Islet precursor cell (in vitro differentiated cells): Measurements from ENCODE around the gene CAGE1.
A peak's percentile ranks its signal among the peaks of the same experiment; 100 is the strongest.
"Not testable (repeated sequence)": the region's sequence is repeated elsewhere in the genome, so short reads cannot be mapped to it uniquely, and the experiment has no call there.

Experiments
- DNase-seq: peaks from one replicate; pipeline ENCODE4 v3.0.0-alpha.2; 2018

Gene CAGE1

DNA sequence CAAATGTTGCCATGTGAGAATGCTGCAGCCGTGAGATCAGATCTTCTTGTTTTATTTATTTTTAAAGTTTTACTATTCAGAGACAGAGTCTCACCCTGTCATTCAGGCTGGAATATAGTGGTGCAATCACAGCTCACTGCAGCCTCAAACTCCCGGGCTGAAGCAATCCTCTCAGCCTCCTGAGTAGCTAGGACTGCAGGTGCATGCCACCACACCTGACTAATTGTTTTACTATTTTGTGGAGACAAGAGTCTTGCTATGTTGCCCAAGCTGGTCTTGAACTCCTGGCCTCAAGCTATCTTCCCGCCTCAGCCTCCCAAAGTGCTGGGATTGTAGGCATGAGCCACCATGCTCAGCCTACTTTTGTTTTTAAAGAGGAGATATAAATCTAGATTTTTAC lies 54.0 kb downstream of the CAGE1 start:
- no peak for DNase-seq

DNA sequence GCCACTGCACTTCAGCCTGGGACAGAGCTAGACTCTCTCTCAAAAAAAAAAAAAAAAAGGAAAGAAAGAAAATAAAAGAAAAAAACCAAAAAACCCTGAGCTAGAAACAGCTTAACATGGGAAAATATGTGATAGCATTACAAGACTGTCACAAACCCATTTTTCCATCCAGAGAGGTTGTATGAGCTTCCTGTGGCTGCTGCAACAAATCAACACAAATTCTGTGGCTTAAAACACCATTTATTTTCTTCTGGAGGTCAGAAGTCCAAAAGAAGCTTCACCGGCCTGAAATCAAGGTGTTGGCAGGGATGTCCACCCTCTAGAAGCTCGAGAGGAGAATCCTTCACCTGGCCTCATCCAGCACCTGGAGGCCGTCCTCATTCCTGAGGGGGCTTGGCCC lies 54.9 kb downstream of the CAGE1 start:
- DNase-seq = no peak

DNA sequence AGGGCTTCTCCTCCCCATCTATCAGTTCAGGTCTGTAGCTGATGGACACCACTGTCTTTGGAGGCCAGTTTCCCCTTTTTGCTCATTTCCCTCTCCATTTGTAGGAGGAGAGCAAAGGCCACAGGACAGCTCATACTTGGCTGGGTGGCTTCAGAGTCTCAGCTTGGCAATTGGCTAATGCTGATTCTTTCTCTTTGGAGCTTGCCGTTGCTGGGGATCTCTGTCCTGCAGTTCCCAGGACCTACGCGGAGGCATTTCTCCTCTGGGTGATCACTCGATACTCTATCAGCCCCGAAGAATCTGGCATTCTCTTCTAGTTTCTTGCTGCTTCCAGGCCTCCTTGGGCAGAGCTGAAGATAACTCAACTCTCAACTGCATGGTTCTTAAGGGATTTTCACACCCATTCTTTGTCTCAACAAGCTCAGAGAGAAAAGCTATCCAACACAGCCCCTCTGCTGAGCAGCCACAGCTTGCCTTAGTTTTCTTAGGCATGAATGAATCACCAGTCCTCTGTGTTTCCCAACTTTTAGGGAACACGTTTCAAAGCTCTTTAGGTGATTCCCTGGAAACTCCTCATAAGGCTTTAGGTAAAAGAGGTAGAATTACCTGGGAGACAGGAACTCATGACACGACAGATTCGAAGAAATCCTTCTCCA lies 57.3 kb downstream of the CAGE1 start:
- no peak for DNase-seq

DNA sequence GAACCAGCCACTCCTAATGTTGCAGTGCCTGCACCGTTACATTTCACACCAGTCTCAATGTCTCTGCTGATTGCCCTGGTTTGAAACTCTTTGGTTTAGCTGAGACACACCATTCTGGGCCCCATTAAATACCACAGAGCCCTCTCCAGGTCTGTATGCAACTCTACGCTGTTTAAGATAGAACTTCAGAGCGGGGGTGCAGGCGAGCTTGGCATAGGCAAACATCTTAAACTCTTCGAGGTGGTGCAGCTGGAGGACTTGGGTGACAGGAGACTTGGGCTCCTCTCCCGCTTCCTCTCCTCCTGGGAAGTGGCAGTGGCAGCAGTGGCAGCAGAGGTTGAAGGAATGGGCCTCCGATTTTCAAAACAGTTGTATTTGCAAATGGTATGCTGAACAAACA lies 58.1 kb downstream of the CAGE1 start:
- DNase-seq = no peak

DNA sequence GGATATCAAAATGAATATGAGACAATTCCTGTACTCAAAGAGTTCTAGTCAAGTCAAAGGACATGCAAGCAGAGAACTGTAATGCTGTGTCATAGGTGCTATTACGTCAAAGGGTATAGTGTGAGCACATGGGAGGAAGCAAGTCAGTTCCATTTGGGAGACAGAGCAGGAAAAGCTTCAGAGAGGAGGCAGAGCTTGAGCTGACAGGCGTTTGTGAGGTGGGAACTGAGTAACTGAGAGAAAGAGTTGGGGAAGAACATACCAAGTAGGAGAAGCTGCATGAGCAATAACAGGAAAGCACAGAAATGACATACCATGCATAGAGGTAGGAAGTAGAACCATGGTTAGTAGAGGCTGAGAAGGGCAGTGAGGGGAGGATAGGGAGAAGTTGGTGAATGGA lies 61.3 kb downstream of the CAGE1 start:
- DNase-seq = no peak

DNA sequence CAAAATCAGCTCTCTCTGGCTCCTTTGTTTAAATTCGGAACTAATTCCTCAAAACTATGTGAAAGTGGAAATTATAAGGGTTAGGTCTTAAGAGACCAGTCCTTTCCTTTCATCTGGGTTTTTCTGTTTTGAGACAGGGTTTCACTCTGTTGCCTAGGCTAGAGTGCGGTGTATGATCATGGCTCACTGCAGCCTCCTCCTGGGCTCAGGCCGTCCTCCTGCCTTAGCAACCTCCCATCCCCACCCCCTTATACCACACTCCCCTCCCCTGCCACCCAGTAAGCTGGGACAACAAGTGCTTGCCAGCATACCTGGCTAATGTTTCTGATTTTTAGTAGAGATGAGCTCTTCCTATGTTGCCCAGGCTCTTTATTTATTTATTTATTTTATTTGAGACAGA lies 63.8 kb downstream of the CAGE1 start:
- DNase-seq = no peak

DNA sequence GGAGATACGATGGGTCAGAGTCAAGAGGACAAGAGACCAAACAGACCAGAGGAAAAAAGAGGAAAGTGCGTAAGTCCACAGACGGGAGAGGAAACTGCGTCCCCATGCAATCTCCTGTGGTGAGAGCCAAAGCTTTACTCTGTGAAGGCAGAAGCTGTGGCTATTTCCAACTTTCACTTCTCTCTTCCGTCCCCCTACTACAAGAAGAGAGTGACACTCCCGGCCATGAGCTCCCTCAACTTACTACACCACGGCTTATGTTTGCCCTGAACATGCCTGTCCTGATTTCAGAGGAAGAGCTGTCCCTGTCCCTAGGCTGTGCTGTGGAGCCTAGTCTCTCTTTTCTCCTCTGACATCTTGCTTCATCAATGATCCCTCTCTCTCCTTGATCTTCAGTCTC lies 65.0 kb downstream of the CAGE1 start:
- DNase-seq = no peak

DNA sequence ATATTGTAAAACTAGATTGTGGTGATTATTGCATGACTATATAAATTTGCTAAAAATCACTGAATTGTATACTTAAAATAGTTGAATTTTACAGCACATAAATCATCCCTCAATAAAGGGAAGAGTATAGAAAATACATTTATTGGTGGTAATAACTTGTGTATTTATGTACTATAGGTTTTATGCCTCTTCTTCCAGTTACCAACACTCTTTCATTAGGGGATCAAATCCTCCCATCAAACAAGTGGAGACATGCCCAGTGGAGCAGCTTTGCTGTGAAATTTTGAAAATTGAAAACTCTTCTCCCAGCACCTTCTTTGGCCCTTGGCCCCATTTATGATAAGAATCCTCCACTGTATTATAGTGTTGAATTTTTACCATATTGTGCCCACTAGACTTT lies 66.5 kb downstream of the CAGE1 start:
- no peak for DNase-seq

DNA sequence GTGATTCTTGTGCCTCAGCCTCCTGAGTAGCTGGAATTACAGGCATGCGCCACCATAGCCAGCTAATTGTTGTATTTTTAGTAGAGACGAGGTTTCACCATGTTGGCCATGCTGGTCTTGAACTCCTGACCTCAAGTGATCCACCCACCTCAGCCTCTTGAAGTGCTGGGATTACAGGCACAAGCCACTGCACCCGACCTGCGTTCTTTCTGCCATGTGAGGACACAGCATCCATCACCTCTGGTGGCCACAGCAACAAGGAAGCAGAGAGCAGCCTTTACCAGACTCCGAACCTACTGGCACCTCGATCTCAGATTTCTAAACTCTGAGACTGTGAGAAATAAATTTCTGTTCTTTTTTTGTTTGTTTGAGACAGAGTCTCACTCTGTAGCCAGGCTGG lies 67.7 kb downstream of the CAGE1 start:
- not testable (repeated sequence) for DNase-seq

DNA sequence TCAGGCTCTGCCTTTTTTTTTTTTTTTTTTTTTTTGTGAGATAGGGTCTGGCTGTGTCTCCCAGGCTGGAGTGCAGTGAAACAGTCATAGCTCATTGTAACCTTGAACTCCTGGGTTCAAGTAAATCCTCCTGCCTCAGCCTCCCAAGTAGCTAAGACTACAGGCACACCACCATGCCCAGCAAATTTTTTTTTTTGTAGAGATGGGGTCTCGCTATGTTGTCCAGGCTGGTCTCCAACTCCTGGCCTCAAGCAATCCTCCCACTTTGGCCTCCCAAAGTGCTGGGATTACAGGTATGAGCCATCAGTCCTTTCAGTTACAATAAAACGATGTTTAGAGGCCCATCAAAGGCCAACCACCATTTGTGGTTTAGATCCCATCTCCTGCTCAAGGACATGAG lies 70.1 kb downstream of the CAGE1 start:
- DNase-seq = not testable (repeated sequence)

DNA sequence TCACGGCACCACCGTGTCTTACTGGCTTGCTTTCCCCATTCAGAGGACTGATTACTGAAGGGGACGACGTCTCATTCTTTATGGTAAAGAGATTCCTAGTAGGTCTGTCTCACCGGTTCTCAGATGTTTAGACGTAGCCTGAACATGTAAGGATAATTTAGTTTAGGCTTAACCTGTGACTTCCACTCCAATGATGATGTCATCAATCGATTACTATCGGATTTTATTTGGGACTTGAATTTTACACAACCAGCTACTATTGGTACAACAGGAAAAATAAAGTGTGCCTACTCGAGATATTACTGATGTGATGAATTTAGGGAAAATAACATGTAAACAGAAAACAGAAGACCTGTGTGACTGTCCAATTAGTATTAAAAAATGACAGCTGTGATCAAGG lies 72.0 kb downstream of the CAGE1 start:
- no peak for DNase-seq

DNA sequence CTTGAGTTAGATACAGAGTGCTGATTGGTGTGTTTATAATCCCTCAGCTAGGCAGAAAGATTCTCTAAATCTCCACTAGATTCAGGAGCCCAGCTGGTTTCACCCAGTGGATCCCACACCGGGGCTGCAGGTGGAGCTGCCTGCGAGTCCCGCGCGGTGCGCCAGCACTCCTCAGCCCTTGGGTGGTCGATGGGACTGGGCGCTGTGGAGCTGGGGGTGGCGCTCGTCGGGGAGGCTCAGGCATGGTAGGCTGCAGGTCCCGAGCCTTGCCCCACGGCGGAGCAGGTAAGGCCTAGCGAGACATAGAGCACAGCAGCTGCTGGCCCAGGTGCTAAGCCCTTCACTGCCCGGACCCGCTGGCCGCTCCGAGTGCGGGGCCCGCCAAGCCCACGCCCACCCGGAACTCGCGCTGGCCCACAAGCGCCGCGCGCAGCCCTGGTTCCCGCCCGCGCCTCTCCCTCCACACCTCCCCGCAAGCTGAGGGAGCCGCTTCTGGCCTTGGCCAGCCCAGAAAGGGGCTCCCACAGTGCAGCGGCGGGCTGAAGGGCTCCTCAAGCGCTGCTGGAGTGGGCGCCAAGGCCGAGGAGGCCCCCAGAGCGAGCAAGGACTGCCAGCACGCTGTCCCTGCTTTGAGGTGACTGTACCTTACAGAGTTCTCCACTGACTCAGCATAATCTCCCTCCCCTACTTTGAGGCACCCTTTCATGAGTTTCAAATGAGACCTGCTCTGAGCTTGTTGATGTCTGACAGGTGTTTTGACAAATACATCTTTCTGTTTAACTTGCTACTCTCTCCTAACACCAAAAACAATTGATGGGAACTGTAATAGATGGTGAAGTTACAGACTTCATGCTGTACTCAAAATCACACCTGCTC lies 72.6 kb downstream of the CAGE1 start:
- DNase-seq = no peak

DNA sequence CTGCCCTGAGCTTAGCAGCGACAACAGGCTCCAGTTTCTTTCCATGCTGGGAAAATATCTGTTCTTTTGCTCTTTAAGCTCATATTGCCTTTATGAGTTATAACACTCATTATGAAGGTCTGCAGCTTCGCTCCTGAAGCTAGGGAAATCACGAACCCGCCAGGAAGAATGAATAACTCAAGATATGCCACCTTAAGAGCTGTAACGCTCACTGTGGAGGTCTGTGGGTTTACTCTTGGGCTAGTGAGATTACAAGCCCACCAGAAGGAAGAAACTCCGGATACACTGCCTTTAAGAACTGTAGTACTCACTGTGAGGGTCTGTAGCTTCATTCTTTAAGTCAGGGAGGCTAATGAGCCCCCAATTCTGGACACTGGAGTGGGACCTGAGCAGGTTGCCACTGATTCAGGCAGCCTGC lies 73.6 kb downstream of the CAGE1 start:
- DNase-seq = no peak

DNA sequence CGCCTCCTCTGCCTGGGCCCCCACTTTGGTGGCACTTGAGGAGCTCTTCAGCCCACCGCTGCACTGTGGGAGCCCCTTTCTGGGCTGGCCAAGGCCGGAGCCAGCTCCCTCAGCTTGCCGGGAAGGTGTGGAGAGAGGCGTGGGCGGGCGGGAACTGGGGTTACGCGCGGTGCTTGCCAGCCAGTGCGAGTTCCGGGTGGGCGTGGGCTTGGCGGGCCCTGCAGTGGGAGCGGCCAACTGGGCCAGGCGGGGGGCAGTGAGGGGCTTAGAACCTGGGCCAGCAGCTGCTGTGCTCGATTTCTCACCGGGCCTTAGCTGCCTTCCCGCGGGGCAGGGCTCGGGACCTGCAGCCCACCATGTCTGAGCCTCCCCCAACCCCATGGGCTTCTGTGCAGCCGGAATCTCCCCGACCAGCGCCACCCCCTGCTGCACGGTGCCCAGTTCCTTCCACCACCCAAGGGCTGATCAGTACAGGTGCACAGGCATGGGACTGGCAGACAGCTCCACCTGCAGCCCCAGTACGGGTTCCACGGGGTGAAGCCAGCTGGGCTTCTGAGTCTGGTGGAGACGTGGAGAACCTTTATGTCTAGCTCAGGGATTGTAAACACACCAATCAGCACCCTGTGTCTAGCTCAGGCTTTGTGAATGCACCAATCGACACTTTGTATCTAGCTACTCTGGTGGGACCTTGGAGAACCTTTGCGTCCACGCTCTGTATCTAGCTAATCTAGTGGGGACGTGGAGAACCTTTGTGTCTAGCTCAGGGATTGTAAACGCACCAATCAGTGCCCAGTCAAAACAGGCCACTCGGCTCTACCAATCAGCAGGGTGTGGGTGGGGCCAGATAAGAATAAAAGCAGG lies 74.2 kb downstream of the CAGE1 start:
- DNase-seq = not testable (repeated sequence)

DNA sequence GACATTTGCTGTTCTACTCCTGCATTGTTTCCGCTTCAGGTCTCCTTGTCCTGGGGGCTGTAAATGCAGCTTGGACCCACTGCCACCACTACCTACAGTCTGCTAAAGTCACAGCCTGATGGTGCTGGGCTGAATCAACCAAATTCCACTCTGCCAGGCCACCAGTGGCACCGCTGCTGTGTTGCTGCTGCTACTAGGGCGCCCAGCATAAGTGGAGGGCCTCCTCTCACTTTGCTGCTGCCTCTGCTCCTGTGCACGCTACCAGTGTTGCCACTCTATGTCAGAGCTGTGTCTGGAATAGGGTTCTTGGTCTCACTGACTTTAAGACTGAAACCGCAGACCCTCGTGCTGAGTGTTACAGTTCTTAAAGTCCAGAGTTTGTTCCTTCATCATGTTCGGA lies 75.1 kb downstream of the CAGE1 start:
- no peak for DNase-seq

DNA sequence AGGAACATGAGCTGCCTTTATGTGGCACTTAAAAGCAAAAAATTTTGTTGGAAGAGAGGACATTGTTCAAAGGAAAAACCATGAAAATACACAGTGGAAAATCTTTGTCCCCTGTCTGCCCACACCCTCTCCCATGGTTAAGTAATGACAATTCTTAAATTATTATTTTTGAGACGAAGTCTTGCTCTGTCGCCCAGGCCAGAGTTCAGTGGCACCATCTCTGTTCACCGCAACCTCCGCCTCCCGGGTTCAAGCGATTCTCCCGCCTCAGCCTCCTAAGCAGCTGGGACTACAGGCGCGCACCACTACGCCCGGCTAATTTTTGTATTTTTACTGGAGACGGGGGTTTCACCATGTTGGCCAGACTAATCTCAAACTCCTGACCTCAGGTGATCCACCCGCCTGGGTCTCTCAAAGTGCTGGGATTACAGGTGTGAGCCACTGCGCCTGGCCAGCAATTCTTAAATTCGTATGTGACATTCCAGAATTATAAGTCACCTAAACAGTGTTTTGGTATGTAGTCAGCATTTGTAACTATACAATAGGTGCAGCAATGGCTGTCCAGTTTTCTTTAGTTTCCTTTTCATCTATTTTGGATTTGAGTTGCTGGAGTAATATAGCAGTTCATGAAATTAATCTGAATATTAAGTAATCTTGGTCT lies 75.9 kb downstream of the CAGE1 start:
- no peak for DNase-seq

DNA sequence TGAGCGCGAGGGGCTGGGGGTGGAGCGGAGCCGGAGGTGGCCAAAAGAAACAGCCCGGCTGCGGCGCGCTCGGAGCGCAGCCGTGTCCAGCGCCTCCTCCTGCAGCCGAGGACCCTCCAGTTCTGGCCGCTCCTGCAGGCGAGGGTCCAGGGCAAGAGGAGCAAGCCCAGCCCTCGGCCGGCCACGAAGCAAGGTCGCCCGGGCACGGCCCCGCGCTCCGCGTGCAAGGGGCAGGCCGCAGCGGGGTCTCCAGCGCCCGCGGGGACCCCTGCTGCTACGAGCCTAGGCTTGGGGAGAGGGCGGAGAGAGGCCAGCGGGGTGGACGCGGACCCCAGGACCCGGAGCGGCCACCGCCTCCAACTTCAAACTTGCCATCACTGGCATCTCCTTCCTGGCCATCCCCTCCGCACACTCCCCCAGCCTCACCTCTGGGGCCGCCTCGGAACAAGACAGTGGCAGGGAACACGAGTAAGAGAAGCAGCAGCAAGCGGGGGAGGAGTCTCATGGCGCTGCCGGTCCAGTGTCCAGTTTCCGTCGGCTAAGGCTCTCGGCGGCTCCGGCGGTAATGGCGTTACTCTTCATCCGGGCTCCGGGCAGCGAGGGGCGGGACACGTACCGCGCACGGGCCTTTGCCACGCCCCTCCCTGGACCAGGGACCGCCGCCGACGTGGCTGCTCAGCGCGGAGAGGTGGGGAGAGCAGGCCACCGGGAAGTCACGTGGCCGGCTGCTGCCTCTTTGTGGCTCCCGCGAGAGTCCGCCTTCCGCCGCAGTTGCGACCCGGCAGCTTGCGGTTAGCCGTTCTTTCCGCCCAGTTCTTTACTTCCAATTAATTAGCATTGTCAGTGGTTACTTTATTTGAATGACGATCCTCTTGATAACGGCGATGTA lies 76.7 kb downstream of the CAGE1 start, which contains the start of gene SSR1:
SSR1 (minus strand) TSS at position 584 of the 889 bp plus-strand sequence; CDS start at position 505, 79 bp downstream.
- DNase-seq = peak; percentile 99

DNA sequence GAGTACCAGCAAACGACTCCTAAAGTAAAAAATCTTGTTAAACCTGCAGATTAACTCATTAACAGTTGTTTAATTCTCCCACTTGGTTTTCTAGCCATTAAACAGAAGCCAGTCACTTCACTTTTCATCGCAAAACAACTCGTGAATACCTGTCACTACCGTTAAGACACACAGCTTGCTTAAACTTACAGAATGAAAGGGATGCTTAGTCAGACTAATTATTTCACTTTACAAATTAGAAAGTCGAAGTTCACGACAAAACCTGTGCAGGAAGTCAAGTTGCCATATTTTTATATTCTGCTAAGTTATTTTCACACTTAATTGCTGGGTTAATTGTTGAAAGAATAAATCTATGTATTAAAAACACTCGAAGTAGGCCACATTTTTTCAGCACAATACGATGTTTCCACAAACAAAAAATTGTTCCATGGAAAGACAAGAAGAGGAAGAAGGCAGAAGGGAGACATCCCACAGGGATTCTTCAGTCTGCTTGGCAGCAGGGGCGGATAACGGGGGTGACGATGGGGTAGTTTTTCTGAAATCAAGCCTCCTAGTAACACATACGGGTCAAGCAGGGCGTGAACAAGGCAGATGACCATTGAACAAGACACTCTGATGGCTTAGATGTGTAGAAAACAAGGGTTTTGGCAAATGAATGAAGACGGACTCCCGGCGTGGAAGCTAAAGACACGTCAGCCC lies 77.5 kb downstream of the CAGE1 start:
- DNase-seq = no peak

DNA sequence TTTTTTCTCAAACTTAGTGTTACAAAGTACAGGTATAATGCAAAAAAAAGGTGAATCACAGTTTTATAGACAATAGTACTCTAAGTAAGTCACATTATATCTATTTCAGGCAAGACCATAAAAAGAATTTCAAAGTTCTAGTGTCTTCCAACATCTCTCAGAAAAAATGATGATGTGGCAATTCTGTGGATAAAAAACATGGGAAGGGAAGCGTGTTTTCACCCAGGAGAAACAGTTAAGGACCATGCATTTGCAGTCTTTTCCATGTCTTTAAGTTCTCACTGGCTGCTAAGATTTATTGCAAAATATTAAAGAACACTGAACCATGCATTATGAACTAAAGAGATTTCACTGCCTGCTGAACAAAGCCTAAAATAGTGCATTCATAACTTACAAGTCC lies 78.4 kb downstream of the CAGE1 start:
- DNase-seq = no peak

DNA sequence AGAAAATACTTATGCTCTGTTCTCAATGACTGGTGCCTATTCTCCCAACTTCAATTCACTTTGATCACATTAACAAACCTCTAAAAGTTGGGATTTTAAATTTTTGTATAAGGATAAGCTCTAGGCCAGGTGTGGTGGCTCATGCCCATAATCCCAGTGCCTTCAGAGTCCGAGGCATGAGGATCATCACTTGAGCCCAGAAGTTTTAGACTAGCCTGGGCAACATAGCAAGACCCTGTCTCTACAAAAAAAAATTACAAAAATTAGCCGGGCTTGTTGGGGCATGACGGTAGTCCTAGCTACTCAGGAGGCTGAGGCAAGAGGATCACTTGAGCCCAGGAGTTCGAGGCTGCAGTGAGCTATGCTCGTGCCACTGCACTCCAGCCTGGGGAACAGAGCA lies 80.5 kb downstream of the CAGE1 start:
- no peak for DNase-seq

DNA sequence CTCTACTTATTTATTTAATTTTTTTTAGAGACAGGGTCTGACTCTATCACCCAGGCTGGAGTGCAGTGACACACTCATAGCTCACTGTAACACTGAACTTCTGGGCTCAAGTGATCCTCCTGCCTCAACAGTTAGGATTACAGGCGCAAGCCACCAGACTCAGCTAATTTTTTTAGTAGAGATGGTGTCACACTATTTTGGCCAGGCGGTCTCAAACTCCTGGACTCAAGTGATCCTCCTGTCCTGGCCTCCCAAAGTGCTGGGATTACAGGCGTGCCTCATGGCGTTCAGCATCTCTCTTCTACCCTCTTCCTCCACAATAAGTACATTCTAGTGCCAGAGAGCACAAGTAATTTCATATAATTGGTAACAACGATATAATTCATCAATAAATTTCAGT lies 82.0 kb downstream of the CAGE1 start:
- DNase-seq = no peak
